HEK293 (cell line): ENCODE measurements around the gene FZD7.

Experiments
- CTCF ChIA-PET: fragments of 350-600 bp; formaldehyde crosslinking; extraction: SDS; loops from one replicate; lab custom pipeline; 2021; ENCODE audit warnings: antibody characterized with exemption; lab: Yijun Ruan, JAX
- POLR2A ChIA-PET: fragments of 300-600 bp; formaldehyde crosslinking; extraction: SDS; loops from one replicate; lab custom pipeline; 2020; ENCODE audit warnings: antibody characterized with exemption, inconsistent platforms; lab: Yijun Ruan, JAX
- H3K27ac ChIP-seq: fragments of 200-500 bp; sonication (Bioruptor generic); 2 replicates; pipeline ENCODE4 v1.5.1; 2014; ENCODE audit warnings: low read depth, low read length, control low read depth, inconsistent platforms; ENCODE audit errors: extremely low read depth
- H3K36me3 ChIP-seq, 2 experiments: fragments of 200-500 bp in 1 of 2; sonication (Bioruptor generic) in 1 of 2; 1 replicate in 1 of 2; 2 replicates in 1 of 2; pipeline ENCODE4 v1.5.1; 2014 to 2017; ENCODE audit warnings: inconsistent platforms in 2 of 2, low read length in 2 of 2; ENCODE audit not compliant: control insufficient read depth in 2 of 2, insufficient read depth in 1 of 2
- H3K4me1 ChIP-seq: fragments of 200-500 bp; sonication (Bioruptor generic); 2 replicates; pipeline ENCODE4 v1.5.1; 2014; ENCODE audit warnings: mild to moderate bottlenecking, low read length, inconsistent platforms; ENCODE audit not compliant: control insufficient read depth, insufficient read depth
- H3K4me3 ChIP-seq: 2 replicates; pipeline ENCODE4 v1.5.1; 2011; ENCODE audit warnings: low read depth, mild to moderate bottlenecking, control low read depth, low read length, moderate library complexity
- H3K9me3 ChIP-seq: fragments of 200-500 bp; sonication (Bioruptor generic); 2 replicates; pipeline ENCODE4 v1.5.1; 2014; ENCODE audit warnings: low read depth, low read length, inconsistent platforms; ENCODE audit not compliant: control insufficient read depth, insufficient read depth
- HOXA7 ChIP-seq: sonication (generic); formaldehyde crosslinking; IDR thresholded peaks from 2 replicates; pipeline ENCODE4 v1.8.1; 2022; ENCODE audit warnings: missing genetic modification reagents, borderline replicate concordance
- KLF1 ChIP-seq: fragments of 450-650 bp; formaldehyde crosslinking; IDR thresholded peaks from 2 replicates; pipeline ENCODE4 v1.5.1; 2016; ENCODE audit warnings: missing biosample characterization, missing genetic modification characterization
- SCRT2 ChIP-seq: fragments of 450-650 bp; formaldehyde crosslinking; IDR thresholded peaks from 2 replicates; pipeline ENCODE4 v1.5.1; 2016; ENCODE audit warnings: missing biosample characterization, missing genetic modification characterization
- YY1 ChIP-seq: fragments of 450-650 bp; formaldehyde crosslinking; IDR thresholded peaks from 2 replicates; pipeline ENCODE4 v1.5.1; 2018; ENCODE audit warnings: missing biosample characterization, missing genetic modification characterization
- ZFHX2 ChIP-seq: fragments of 450-650 bp; formaldehyde crosslinking; conservative IDR thresholded peaks from 2 replicates; pipeline ENCODE4 v1.5.1; 2016; ENCODE audit warnings: missing biosample characterization, missing genetic modification characterization
- ZNF114 ChIP-seq: fragments of 450-650 bp; formaldehyde crosslinking; IDR thresholded peaks from 2 replicates; pipeline ENCODE4 v1.5.0; 2017; ENCODE audit warnings: missing biosample characterization, missing genetic modification characterization
- ZNF221 ChIP-seq: fragments of 450-650 bp; formaldehyde crosslinking; IDR thresholded peaks from 2 replicates; pipeline ENCODE4 v1.5.1; 2017; ENCODE audit warnings: missing biosample characterization, missing genetic modification characterization, borderline replicate concordance
- ZNF24 ChIP-seq: fragments of 450-650 bp; formaldehyde crosslinking; IDR thresholded peaks from 2 replicates; pipeline ENCODE4 v1.5.1; 2016; ENCODE audit warnings: missing biosample characterization, missing genetic modification characterization
- ZNF248 ChIP-seq: fragments of 450-650 bp; formaldehyde crosslinking; IDR thresholded peaks from 2 replicates; pipeline ENCODE4 v1.5.1; 2017; ENCODE audit warnings: missing biosample characterization, missing genetic modification characterization
- ZNF416 ChIP-seq: fragments of 450-650 bp; formaldehyde crosslinking; IDR thresholded peaks from 2 replicates; pipeline ENCODE4 v1.5.1; 2016; ENCODE audit warnings: missing biosample characterization, missing genetic modification characterization
- ZNF433 ChIP-seq: fragments of 450-650 bp; formaldehyde crosslinking; IDR thresholded peaks from 2 replicates; pipeline ENCODE4 v1.5.1; 2016; ENCODE audit warnings: missing biosample characterization, missing genetic modification characterization, low read depth
- ZNF596 ChIP-seq: fragments of 450-650 bp; IDR thresholded peaks from 2 replicates; pipeline ENCODE4 v1.5.0; 2018; ENCODE audit warnings: missing biosample characterization, mild to moderate bottlenecking, missing genetic modification characterization, moderate library complexity
- ZNF776 ChIP-seq: fragments of 450-650 bp; formaldehyde crosslinking; IDR thresholded peaks from 2 replicates; pipeline ENCODE4 v1.5.0; 2017; ENCODE audit warnings: missing biosample characterization, missing genetic modification characterization, borderline replicate concordance
- TF ChIP-seq, protein P1 (sequence below): fragments of 450-650 bp; formaldehyde crosslinking; IDR thresholded peaks from 2 replicates; pipeline ENCODE4 v1.5.1; 2017; ENCODE audit warnings: missing biosample characterization, missing genetic modification characterization
- TF ChIP-seq, protein P2 (sequence below): IDR thresholded peaks from 2 replicates; pipeline ENCODE4 v1.6.1; 2011; ENCODE audit warnings: mild to moderate bottlenecking, low read depth, low read length, borderline replicate concordance
- TF ChIP-seq, protein P3 (sequence below): fragments of 450-650 bp; formaldehyde crosslinking; IDR thresholded peaks from 2 replicates; pipeline ENCODE4 v1.5.1; 2016; ENCODE audit warnings: missing biosample characterization, missing genetic modification characterization
- TF ChIP-seq, protein P4 (sequence below): fragments of 450-650 bp; formaldehyde crosslinking; IDR thresholded peaks from 2 replicates; pipeline ENCODE4 v1.5.1; 2016; ENCODE audit warnings: missing biosample characterization, missing genetic modification characterization
- TF ChIP-seq, protein P5 (sequence below): fragments of 450-650 bp; formaldehyde crosslinking; IDR thresholded peaks from 2 replicates; pipeline ENCODE4 v1.5.1; 2016; ENCODE audit warnings: missing biosample characterization, missing genetic modification characterization, borderline replicate concordance
- TF ChIP-seq, protein P6 (sequence below): fragments of 450-650 bp; formaldehyde crosslinking; IDR thresholded peaks from 2 replicates; pipeline ENCODE4 v1.5.1; 2016; ENCODE audit warnings: missing biosample characterization, missing genetic modification characterization
- TF ChIP-seq, protein P7 (sequence below): fragments of 450-650 bp; formaldehyde crosslinking; conservative IDR thresholded peaks from 2 replicates; pipeline ENCODE4 v1.5.1; 2016; ENCODE audit warnings: low read depth, missing biosample characterization, missing genetic modification characterization

FZD7 gene

DNA sequence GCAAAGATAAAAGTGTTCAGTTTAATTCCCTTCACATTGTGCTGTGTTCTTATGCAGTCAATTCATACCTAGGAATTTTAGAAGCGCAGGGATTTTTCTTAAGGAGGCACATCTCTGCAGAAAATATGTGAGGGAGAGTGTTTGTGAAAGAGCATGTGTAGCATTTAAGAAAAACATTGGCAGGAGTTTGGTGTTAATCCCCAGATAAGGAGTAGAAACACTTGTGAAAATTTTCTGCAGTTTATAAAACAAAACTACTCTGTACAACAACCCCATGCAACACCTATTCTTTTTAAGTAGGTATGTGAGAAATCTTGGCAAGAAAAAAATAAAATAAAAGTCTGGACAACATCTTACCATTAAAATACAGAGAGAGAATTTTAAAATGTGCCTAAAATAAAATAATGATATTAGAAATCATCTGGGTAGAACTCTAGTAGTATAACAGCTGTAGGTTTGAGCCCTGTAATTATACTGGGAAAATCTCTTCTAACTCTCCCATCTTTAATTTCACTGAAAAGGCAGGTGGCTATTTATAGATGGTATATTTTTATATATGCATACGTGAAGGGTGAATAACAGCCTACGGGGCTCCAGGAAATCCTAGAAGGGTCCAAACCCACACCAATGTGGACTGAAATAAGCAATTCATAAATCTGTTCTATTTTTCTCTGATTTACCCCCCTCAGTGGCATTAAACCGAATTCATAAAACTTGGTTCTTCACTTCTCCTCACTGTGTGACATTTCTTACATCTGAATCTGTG lies 6.6 kb downstream of the FZD7 start:
- TF ChIP-seq SCRT2 (tag by site-specific recombination), result no peak
- TF ChIP-seq, protein P1, sequence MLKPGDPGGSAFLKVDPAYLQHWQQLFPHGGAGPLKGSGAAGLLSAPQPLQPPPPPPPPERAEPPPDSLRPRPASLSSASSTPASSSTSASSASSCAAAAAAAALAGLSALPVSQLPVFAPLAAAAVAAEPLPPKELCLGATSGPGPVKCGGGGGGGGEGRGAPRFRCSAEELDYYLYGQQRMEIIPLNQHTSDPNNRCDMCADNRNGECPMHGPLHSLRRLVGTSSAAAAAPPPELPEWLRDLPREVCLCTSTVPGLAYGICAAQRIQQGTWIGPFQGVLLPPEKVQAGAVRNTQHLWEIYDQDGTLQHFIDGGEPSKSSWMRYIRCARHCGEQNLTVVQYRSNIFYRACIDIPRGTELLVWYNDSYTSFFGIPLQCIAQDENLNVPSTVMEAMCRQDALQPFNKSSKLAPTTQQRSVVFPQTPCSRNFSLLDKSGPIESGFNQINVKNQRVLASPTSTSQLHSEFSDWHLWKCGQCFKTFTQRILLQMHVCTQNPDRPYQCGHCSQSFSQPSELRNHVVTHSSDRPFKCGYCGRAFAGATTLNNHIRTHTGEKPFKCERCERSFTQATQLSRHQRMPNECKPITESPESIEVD (tag by site-specific recombination), result peak; percentile 14; the same call in 1 of the 2 replicates
- TF ChIP-seq, protein P2, sequence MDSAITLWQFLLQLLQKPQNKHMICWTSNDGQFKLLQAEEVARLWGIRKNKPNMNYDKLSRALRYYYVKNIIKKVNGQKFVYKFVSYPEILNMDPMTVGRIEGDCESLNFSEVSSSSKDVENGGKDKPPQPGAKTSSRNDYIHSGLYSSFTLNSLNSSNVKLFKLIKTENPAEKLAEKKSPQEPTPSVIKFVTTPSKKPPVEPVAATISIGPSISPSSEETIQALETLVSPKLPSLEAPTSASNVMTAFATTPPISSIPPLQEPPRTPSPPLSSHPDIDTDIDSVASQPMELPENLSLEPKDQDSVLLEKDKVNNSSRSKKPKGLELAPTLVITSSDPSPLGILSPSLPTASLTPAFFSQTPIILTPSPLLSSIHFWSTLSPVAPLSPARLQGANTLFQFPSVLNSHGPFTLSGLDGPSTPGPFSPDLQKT, result no peak
- POLR2A ChIA-PET, result interaction anchor here (0.7 kb wide), 1 partner anchor 55 kb away, joined by 3 read pairs; no protein-coding TSS in a partner anchor
- no peak overlapping the region for H3K27ac ChIP-seq
- peaks cover 25% of the 10 kb centered on the region for H3K4me1 ChIP-seq
- no peak overlapping the region for H3K4me3 ChIP-seq
- CTCF ChIA-PET, result interaction anchor here (0.7 kb wide), 2 partner anchors 133 to 619 kb away, joined by 4 read pairs; no protein-coding TSS in a partner anchor
- H3K36me3 ChIP-seq, result peaks cover 0 to 8% of the 10 kb centered on the region in 2 experiments; a peak in 1 of 3 replicates
- H3K9me3 ChIP-seq, result no peaks in the 10 kb centered on the region

DNA sequence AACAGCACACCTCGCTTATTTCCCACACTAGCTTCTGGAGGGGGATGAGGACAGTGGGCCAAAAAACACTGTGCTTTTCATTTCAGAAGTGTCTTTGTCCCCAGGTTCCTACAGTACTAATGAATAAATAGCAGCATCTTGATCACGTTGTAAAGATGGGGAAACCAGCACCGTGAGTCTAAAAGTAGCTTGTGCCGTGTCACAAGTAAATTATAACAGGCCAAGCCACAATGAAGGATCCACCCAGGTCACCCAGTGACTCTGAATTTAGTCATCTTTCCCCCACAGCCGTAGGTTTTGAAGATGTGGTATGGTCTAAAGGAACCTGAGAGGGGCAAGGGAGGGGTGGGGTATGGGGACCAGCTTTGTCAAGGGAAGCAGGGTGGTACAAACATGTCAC lies 8.8 kb downstream of the FZD7 start:
- H3K9me3 ChIP-seq, result no peaks in the 10 kb centered on the region
- H3K27ac ChIP-seq, result no peak overlapping the region
- H3K4me1 ChIP-seq, result peaks cover 25% of the 10 kb centered on the region
- H3K36me3 ChIP-seq, result no peaks in the 10 kb centered on the region
- H3K4me3 ChIP-seq, result no peak overlapping the region
- ChIA-PET CTCF (interaction anchor here (0.5 to 1.6 kb wide), 4 partner anchors 16 to 182 kb away, joined by 3 to 4 read pairs (median 3); no protein-coding TSS in a partner anchor), POLR2A (no interaction called here)
- TF ChIP-seq ZNF416 (no peak), ZNF221 (no peak), ZFHX2 (tag by site-specific recombination) (no peak), HOXA7 (no peak), YY1 (no peak), ZNF776 (tag by site-specific recombination) (no peak), ZNF114 (tag by site-specific recombination) (no peak), ZNF596 (tag by site-specific recombination) (no peak), ZNF433 (no peak), KLF1 (tag by site-specific recombination) (no peak), ZNF24 (tag by site-specific recombination) (no peak), ZNF248 (tag by site-specific recombination) (no peak)
- TF ChIP-seq, protein P3, sequence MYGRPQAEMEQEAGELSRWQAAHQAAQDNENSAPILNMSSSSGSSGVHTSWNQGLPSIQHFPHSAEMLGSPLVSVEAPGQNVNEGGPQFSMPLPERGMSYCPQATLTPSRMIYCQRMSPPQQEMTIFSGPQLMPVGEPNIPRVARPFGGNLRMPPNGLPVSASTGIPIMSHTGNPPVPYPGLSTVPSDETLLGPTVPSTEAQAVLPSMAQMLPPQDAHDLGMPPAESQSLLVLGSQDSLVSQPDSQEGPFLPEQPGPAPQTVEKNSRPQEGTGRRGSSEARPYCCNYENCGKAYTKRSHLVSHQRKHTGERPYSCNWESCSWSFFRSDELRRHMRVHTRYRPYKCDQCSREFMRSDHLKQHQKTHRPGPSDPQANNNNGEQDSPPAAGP (tag by site-specific recombination), result no peak
- TF ChIP-seq, protein P4, sequence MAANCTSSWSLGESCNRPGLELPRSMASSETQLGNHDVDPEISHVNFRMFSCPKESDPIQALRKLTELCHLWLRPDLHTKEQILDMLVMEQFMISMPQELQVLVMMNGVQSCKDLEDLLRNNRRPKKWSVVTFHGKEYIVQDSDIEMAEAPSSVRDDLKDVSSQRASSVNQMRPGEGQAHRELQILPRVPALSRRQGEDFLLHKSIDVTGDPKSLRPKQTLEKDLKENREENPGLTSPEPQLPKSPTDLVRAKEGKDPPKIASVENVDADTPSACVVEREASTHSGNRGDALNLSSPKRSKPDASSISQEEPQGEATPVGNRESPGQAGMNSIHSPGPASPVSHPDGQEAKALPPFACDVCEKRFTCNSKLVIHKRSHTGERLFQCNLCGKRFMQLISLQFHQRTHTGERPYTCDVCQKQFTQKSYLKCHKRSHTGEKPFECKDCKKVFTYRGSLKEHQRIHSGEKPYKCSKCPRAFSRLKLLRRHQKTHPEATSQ (tag by site-specific recombination), result no peak
- TF ChIP-seq, protein P5, sequence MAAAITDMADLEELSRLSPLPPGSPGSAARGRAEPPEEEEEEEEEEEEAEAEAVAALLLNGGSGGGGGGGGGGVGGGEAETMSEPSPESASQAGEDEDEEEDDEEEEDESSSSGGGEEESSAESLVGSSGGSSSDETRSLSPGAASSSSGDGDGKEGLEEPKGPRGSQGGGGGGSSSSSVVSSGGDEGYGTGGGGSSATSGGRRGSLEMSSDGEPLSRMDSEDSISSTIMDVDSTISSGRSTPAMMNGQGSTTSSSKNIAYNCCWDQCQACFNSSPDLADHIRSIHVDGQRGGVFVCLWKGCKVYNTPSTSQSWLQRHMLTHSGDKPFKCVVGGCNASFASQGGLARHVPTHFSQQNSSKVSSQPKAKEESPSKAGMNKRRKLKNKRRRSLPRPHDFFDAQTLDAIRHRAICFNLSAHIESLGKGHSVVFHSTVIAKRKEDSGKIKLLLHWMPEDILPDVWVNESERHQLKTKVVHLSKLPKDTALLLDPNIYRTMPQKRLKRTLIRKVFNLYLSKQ (tag by site-specific recombination), result no peak
- TF ChIP-seq, protein P6, sequence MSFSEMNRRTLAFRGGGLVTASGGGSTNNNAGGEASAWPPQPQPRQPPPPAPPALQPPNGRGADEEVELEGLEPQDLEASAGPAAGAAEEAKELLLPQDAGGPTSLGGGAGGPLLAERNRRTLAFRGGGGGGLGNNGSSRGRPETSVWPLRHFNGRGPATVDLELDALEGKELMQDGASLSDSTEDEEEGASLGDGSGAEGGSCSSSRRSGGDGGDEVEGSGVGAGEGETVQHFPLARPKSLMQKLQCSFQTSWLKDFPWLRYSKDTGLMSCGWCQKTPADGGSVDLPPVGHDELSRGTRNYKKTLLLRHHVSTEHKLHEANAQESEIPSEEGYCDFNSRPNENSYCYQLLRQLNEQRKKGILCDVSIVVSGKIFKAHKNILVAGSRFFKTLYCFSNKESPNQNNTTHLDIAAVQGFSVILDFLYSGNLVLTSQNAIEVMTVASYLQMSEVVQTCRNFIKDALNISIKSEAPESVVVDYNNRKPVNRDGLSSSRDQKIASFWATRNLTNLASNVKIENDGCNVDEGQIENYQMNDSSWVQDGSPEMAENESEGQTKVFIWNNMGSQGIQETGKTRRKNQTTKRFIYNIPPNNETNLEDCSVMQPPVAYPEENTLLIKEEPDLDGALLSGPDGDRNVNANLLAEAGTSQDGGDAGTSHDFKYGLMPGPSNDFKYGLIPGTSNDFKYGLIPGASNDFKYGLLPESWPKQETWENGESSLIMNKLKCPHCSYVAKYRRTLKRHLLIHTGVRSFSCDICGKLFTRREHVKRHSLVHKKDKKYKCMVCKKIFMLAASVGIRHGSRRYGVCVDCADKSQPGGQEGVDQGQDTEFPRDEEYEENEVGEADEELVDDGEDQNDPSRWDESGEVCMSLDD (tag by site-specific recombination), result no peak
- TF ChIP-seq, protein P7, sequence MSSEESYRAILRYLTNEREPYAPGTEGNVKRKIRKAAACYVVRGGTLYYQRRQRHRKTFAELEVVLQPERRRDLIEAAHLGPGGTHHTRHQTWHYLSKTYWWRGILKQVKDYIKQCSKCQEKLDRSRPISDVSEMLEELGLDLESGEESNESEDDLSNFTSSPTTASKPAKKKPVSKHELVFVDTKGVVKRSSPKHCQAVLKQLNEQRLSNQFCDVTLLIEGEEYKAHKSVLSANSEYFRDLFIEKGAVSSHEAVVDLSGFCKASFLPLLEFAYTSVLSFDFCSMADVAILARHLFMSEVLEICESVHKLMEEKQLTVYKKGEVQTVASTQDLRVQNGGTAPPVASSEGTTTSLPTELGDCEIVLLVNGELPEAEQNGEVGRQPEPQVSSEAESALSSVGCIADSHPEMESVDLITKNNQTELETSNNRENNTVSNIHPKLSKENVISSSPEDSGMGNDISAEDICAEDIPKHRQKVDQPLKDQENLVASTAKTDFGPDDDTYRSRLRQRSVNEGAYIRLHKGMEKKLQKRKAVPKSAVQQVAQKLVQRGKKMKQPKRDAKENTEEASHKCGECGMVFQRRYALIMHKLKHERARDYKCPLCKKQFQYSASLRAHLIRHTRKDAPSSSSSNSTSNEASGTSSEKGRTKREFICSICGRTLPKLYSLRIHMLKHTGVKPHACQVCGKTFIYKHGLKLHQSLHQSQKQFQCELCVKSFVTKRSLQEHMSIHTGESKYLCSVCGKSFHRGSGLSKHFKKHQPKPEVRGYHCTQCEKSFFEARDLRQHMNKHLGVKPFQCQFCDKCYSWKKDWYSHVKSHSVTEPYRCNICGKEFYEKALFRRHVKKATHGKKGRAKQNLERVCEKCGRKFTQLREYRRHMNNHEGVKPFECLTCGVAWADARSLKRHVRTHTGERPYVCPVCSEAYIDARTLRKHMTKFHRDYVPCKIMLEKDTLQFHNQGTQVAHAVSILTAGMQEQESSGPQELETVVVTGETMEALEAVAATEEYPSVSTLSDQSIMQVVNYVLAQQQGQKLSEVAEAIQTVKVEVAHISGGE, result no peak
